Right lobe of liver (tissue), 4 donors: ENCODE data around the gene ITPR3.

Experiments
- CTCF ChIP-seq, 4 donors: fragments of 200-600 bp in 3 of 4; fragments of 450-650 bp in 1 of 4; IDR thresholded peaks; one replicate each; pipeline versions ENCODE4 v1.5.1 to v1.8.0; 2016 to 2022; ENCODE audit warnings: antibody characterized with exemption in 4 of 4, mild to moderate bottlenecking in 2 of 4
- POLR2A ChIP-seq: fragments of 450-650 bp; IDR thresholded peaks from one replicate; pipeline ENCODE4 v1.6.1; 2017; ENCODE audit warnings: antibody characterized with exemption, mild to moderate bottlenecking
- donor health status: DM: no; HTN: no; CAD: no.
- donor health status: DM: no; HTN: no; CAD: no.
- donor health status: DM: no; HTN: yes; CAD: no.

- TF ChIP-seq POLR2A = no peak
- TF ChIP-seq CTCF (IDR thresholded peaks at IDR 0.05) = no peak
Observed at GRCh38 chr6:33740794-33741193, 119.7 kb downstream of the ITPR3 start.
